GM23338 (cell line): ENCODE measurements around the gene NOD1. TPM values are rescaled to one million over a fixed set of nuclear protein-coding genes. Genes with fewer than 3 reads are reported as not detected.

Source experiments
- ATAC-seq: fragments of 200-7000 bp; cut with Tn5 transposase; 3 replicates; pipeline ENCODE4 v1.9.1; 2020
- DNase-seq: peaks from one replicate; pipeline ENCODE4 v3.0.0-alpha.2; 2015; ENCODE audit warnings: low spot score
- H2AFZ ChIP-seq: fragments of 200-600 bp; sonication (generic); 2 replicates; pipeline ENCODE4 v1.8.0; 2016; ENCODE audit warnings: antibody characterized with exemption, mild to moderate bottlenecking, moderate library complexity
- H3F3A ChIP-seq: fragments of 200-600 bp; sonication (generic); replicated peaks from 2 replicates; pipeline ENCODE4 v1.8.0; 2017; ENCODE audit warnings: antibody characterized with exemption, mixed run types, low read depth
- H3K27ac ChIP-seq: fragments of 200-600 bp; sonication (generic); 2 replicates; pipeline ENCODE4 v1.6.1; 2016; ENCODE audit warnings: low read depth
- H3K27me3 ChIP-seq: fragments of 200-600 bp; sonication (generic); 2 replicates; pipeline ENCODE4 v1.8.0; 2016; ENCODE audit warnings: mild to moderate bottlenecking, mixed run types, moderate library complexity; ENCODE audit not compliant: insufficient read depth
- H3K36me3 ChIP-seq: fragments of 200-600 bp; sonication (generic); 2 replicates; pipeline ENCODE4 v1.8.0; 2016; ENCODE audit warnings: mild to moderate bottlenecking; ENCODE audit not compliant: insufficient read depth
- H3K4me1 ChIP-seq: fragments of 200-600 bp; sonication (generic); 2 replicates; pipeline ENCODE4 v1.8.0; 2016; ENCODE audit warnings: mild to moderate bottlenecking, moderate library complexity; ENCODE audit not compliant: insufficient read depth
- H3K4me2 ChIP-seq: fragments of 200-600 bp; sonication (generic); 2 replicates; pipeline ENCODE4 v1.7.1; 2017; ENCODE audit warnings: mixed run types
- H3K4me3 ChIP-seq: fragments of 200-600 bp; sonication (generic); 2 replicates; pipeline ENCODE4 v1.6.1; 2016; ENCODE audit warnings: mixed run types
- H3K79me2 ChIP-seq: fragments of 200-600 bp; sonication (generic); replicated peaks from 2 replicates; pipeline ENCODE4 v1.8.0; 2017; ENCODE audit warnings: mild to moderate bottlenecking; ENCODE audit not compliant: insufficient read depth
- H3K9me2 ChIP-seq: fragments of 200-600 bp; sonication (generic); 2 replicates; pipeline ENCODE4 v1.8.0; 2017; ENCODE audit not compliant: insufficient read depth
- H4K20me1 ChIP-seq: fragments of 200-600 bp; sonication (generic); replicated peaks from 2 replicates; pipeline ENCODE4 v1.8.0; 2017; ENCODE audit warnings: mild to moderate bottlenecking; ENCODE audit not compliant: insufficient read depth
- H3K27ac Mint-ChIP-seq: 2 replicates; pipeline ENCODE4 v1.8.0; 2020; ENCODE audit warnings: inconsistent platforms, mild to moderate bottlenecking, moderate library complexity, mixed read lengths
- H3K27me3 Mint-ChIP-seq: 3 replicates; pipeline ENCODE4 v1.8.0; 2022; ENCODE audit warnings: low read depth, mild to moderate bottlenecking, moderate library complexity, mixed read lengths, inconsistent platforms; ENCODE audit not compliant: insufficient read depth, poor library complexity
- H3K36me3 Mint-ChIP-seq: 3 replicates; pipeline ENCODE4 v1.8.0; 2021; ENCODE audit warnings: low read depth, mild to moderate bottlenecking, inconsistent platforms, moderate library complexity, mixed read lengths
- H3K4me1 Mint-ChIP-seq: 3 replicates; pipeline ENCODE4 v1.8.0; 2020; ENCODE audit warnings: mild to moderate bottlenecking, inconsistent platforms, mixed read lengths
- H3K4me3 Mint-ChIP-seq: 3 replicates; pipeline ENCODE4 v1.8.0; 2021; ENCODE audit warnings: moderate library complexity, mild to moderate bottlenecking, inconsistent platforms, mixed read lengths
- H3K9me3 Mint-ChIP-seq: 3 replicates; pipeline ENCODE4 v1.8.0; 2020; ENCODE audit warnings: moderate library complexity, mild to moderate bottlenecking, inconsistent platforms, mixed read lengths
- CREB1 ChIP-seq: fragments of 250-450 bp; sonication (Bioruptor Pico); IDR thresholded peaks from 2 replicates; pipeline ENCODE4 v1.5.0; 2020; ENCODE audit warnings: low read depth, mild to moderate bottlenecking, moderate library complexity
- ETS1 ChIP-seq: IDR thresholded peaks from 2 replicates; pipeline ENCODE4 v1.6.1; 2016; ENCODE audit warnings: antibody characterized with exemption
- EZH2 ChIP-seq: fragments of 200-600 bp; sonication (generic); IDR thresholded peaks from one replicate; pipeline ENCODE4 v1.8.0; 2017; ENCODE audit warnings: antibody characterized with exemption, mild to moderate bottlenecking, low read depth; ENCODE audit not compliant: unreplicated experiment
- EZH2phosphoT487 ChIP-seq: fragments of 200-600 bp; sonication (generic); IDR thresholded peaks from one replicate; pipeline ENCODE4 v1.8.1; 2018; ENCODE audit warnings: antibody characterized with exemption; ENCODE audit not compliant: unreplicated experiment
- JUNB ChIP-seq: IDR thresholded peaks from one replicate; pipeline ENCODE4 v1.6.1; 2016; ENCODE audit warnings: antibody characterized with exemption; ENCODE audit not compliant: unreplicated experiment
- NANOG ChIP-seq: IDR thresholded peaks from 2 replicates; pipeline ENCODE4 v1.6.1; 2016; ENCODE audit warnings: antibody characterized with exemption, borderline replicate concordance
- POLR2AphosphoS5 ChIP-seq: IDR thresholded peaks from 2 replicates; pipeline ENCODE4 v1.6.1; 2016; ENCODE audit warnings: antibody characterized with exemption, low read depth
- STAT1 ChIP-seq: IDR thresholded peaks from one replicate; pipeline ENCODE4 v1.6.1; 2016; ENCODE audit warnings: antibody characterized with exemption; ENCODE audit not compliant: unreplicated experiment
- ZNF114 ChIP-seq: fragments of 250-450 bp; sonication (Bioruptor Pico); IDR thresholded peaks from 2 replicates; pipeline ENCODE4 v1.5.0; 2020; ENCODE audit warnings: mild to moderate bottlenecking, moderate library complexity
- ZNF331 ChIP-seq: fragments of 250-450 bp; sonication (Bioruptor Pico); IDR thresholded peaks from 2 replicates; pipeline ENCODE4 v1.5.0; 2020; ENCODE audit warnings: low read depth, mild to moderate bottlenecking, moderate library complexity
- polyA plus RNA-seq: library from polyadenylated mRNA; unstranded; fragments of >200 nt; fragmentation: Nextera tagmentation; extraction: Ambion mirVana; gene quantifications from 2 replicates; pipeline ENCODE4 v1.2.1, GENCODE V29; 2016
- total RNA-seq: library from RNA; depleted of rRNA; stranded (reverse); fragments of >200 nt; shearing (Covaris generic); gene quantifications from 2 replicates; pipeline ENCODE4 v1.2.3, GENCODE V29; 2014
- TF ChIP-seq, protein P1 (sequence below), 2 experiments: fragments of 200-600 bp in 1 of 2; sonication (generic) in 1 of 2; conservative IDR thresholded peaks; 2 replicates each; pipeline versions ENCODE4 v1.5.1 to v1.6.1; 2016 to 2017; ENCODE audit warnings: antibody characterized with exemption in 2 of 2, low read depth in 2 of 2, mild to moderate bottlenecking in 2 of 2, moderate library complexity in 1 of 2
- TF ChIP-seq, protein P2 (sequence below): fragments of 250-450 bp; sonication (Bioruptor Pico); IDR thresholded peaks from 2 replicates; pipeline ENCODE4 v1.5.0; 2020; ENCODE audit warnings: mild to moderate bottlenecking, moderate library complexity
- TF ChIP-seq, protein P3 (sequence below): IDR thresholded peaks from one replicate; pipeline ENCODE4 v1.6.1; 2018; ENCODE audit warnings: antibody characterized with exemption; ENCODE audit not compliant: unreplicated experiment

The NOD1 gene
- total and polyA plus RNA-seq, 2 experiments from 2014 or later: 2.1 to 7.3 TPM

DNA sequence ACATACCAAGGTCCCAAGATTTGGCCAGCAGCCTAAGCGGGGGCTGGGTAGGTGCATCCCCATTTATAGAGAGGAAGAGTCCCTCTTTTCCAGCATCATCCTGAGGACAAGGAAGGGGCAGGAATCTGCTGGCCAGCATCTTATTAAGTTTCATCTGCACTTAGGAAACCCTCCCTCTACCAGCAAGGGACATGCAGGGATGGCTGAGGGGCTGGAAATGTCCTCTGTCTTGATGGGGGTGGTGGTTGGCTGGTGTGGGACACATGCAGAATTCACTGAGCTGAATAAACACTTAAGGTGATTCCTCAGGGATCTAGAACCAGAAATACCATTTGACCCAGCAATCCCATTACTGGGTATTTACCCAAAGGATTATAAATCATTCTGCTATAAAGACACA lies 42.1 kb downstream of the NOD1 start:
- H3K27me3 ChIP-seq: no peaks in the 10 kb centered on the region
- peaks cover 41% of the 10 kb centered on the region for H3K36me3 Mint-ChIP-seq
- ATAC-seq (no peak), DNase-seq (no peak)
- peaks cover 2% of the 10 kb centered on the region for H3K27me3 Mint-ChIP-seq
- H3F3A ChIP-seq: no peaks in the 10 kb centered on the region
- no peak overlapping the region for H3K27ac ChIP-seq
- no peaks in the 10 kb centered on the region for H3K79me2 ChIP-seq
- H3K9me2 ChIP-seq: no peaks in the 10 kb centered on the region
- H3K27ac Mint-ChIP-seq: no peak overlapping the region
- H3K4me2 ChIP-seq: no peak overlapping the region
- no peak overlapping the region for H3K4me3 Mint-ChIP-seq
- H2AFZ ChIP-seq: no peak overlapping the region
- TF ChIP-seq ZNF331 (CRISPR knock-in tag): no peak
- TF ChIP-seq NANOG: no peak
- no peak for TF ChIP-seq EZH2phosphoT487
- no peak for TF ChIP-seq EZH2
- TF ChIP-seq ZNF114: no peak
- no peak for TF ChIP-seq POLR2AphosphoS5
- TF ChIP-seq, protein P1, sequence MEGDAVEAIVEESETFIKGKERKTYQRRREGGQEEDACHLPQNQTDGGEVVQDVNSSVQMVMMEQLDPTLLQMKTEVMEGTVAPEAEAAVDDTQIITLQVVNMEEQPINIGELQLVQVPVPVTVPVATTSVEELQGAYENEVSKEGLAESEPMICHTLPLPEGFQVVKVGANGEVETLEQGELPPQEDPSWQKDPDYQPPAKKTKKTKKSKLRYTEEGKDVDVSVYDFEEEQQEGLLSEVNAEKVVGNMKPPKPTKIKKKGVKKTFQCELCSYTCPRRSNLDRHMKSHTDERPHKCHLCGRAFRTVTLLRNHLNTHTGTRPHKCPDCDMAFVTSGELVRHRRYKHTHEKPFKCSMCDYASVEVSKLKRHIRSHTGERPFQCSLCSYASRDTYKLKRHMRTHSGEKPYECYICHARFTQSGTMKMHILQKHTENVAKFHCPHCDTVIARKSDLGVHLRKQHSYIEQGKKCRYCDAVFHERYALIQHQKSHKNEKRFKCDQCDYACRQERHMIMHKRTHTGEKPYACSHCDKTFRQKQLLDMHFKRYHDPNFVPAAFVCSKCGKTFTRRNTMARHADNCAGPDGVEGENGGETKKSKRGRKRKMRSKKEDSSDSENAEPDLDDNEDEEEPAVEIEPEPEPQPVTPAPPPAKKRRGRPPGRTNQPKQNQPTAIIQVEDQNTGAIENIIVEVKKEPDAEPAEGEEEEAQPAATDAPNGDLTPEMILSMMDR (conservative IDR thresholded peaks at IDR 0.05; ENCODE audit: low read depth in 2 of 2): no peak
- no peak for TF ChIP-seq JUNB
- no peak for TF ChIP-seq STAT1
- TF ChIP-seq, protein P2, sequence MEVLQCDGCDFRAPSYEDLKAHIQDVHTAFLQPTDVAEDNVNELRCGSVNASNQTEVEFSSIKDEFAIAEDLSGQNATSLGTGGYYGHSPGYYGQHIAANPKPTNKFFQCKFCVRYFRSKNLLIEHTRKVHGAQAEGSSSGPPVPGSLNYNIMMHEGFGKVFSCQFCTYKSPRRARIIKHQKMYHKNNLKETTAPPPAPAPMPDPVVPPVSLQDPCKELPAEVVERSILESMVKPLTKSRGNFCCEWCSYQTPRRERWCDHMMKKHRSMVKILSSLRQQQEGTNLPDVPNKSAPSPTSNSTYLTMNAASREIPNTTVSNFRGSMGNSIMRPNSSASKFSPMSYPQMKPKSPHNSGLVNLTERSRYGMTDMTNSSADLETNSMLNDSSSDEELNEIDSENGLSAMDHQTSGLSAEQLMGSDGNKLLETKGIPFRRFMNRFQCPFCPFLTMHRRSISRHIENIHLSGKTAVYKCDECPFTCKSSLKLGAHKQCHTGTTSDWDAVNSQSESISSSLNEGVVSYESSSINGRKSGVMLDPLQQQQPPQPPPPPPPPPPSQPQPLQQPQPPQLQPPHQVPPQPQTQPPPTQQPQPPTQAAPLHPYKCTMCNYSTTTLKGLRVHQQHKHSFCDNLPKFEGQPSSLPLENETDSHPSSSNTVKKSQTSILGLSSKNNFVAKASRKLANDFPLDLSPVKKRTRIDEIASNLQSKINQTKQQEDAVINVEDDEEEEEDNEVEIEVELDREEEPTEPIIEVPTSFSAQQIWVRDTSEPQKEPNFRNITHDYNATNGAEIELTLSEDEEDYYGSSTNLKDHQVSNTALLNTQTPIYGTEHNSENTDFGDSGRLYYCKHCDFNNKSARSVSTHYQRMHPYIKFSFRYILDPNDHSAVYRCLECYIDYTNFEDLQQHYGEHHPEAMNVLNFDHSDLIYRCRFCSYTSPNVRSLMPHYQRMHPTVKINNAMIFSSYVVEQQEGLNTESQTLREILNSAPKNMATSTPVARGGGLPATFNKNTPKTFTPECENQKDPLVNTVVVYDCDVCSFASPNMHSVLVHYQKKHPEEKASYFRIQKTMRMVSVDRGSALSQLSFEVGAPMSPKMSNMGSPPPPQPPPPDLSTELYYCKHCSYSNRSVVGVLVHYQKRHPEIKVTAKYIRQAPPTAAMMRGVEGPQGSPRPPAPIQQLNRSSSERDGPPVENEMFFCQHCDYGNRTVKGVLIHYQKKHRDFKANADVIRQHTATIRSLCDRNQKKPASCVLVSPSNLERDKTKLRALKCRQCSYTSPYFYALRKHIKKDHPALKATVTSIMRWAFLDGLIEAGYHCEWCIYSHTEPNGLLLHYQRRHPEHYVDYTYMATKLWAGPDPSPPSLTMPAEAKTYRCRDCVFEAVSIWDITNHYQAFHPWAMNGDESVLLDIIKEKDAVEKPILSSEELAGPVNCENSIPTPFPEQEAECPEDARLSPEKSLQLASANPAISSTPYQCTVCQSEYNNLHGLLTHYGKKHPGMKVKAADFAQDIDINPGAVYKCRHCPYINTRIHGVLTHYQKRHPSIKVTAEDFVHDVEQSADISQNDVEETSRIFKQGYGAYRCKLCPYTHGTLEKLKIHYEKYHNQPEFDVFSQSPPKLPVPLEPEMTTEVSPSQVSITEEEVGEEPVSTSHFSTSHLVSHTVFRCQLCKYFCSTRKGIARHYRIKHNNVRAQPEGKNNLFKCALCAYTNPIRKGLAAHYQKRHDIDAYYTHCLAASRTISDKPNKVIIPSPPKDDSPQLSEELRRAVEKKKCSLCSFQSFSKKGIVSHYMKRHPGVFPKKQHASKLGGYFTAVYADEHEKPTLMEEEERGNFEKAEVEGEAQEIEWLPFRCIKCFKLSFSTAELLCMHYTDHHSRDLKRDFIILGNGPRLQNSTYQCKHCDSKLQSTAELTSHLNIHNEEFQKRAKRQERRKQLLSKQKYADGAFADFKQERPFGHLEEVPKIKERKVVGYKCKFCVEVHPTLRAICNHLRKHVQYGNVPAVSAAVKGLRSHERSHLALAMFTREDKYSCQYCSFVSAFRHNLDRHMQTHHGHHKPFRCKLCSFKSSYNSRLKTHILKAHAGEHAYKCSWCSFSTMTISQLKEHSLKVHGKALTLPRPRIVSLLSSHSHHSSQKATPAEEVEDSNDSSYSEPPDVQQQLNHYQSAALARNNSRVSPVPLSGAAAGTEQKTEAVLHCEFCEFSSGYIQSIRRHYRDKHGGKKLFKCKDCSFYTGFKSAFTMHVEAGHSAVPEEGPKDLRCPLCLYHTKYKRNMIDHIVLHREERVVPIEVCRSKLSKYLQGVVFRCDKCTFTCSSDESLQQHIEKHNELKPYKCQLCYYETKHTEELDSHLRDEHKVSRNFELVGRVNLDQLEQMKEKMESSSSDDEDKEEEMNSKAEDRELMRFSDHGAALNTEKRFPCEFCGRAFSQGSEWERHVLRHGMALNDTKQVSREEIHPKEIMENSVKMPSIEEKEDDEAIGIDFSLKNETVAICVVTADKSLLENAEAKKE (CRISPR knock-in tag): no peak
- TF ChIP-seq CREB1 (CRISPR knock-in tag): no peak
- TF ChIP-seq ETS1: no peak
- TF ChIP-seq, protein P3, sequence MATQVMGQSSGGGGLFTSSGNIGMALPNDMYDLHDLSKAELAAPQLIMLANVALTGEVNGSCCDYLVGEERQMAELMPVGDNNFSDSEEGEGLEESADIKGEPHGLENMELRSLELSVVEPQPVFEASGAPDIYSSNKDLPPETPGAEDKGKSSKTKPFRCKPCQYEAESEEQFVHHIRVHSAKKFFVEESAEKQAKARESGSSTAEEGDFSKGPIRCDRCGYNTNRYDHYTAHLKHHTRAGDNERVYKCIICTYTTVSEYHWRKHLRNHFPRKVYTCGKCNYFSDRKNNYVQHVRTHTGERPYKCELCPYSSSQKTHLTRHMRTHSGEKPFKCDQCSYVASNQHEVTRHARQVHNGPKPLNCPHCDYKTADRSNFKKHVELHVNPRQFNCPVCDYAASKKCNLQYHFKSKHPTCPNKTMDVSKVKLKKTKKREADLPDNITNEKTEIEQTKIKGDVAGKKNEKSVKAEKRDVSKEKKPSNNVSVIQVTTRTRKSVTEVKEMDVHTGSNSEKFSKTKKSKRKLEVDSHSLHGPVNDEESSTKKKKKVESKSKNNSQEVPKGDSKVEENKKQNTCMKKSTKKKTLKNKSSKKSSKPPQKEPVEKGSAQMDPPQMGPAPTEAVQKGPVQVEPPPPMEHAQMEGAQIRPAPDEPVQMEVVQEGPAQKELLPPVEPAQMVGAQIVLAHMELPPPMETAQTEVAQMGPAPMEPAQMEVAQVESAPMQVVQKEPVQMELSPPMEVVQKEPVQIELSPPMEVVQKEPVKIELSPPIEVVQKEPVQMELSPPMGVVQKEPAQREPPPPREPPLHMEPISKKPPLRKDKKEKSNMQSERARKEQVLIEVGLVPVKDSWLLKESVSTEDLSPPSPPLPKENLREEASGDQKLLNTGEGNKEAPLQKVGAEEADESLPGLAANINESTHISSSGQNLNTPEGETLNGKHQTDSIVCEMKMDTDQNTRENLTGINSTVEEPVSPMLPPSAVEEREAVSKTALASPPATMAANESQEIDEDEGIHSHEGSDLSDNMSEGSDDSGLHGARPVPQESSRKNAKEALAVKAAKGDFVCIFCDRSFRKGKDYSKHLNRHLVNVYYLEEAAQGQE: no peak
- peaks cover 17% of the 10 kb centered on the region for H3K4me1 ChIP-seq
- H3K36me3 ChIP-seq: no peaks in the 10 kb centered on the region; the same call in 1 of the 2 replicates
- peaks cover 27% of the 10 kb centered on the region for H3K4me1 Mint-ChIP-seq
- H3K4me3 ChIP-seq: no peak overlapping the region
- H4K20me1 ChIP-seq: no peaks in the 10 kb centered on the region
- peaks cover 12% of the 10 kb centered on the region; the same call in 2 of the 3 replicates for H3K9me3 Mint-ChIP-seq
